H1 (cell line): ENCODE results near the gene TRIP13. TPM values are rescaled to one million over a fixed set of nuclear protein-coding genes. Genes with fewer than 3 reads are reported as not detected.

Source experiments
- CTCF ChIA-PET: fragments of 300-600 bp; sonication (Branson Sonifier 250); formaldehyde crosslinking; loops from one replicate; lab custom pipeline; 2021; ENCODE audit not compliant: partially characterized antibody; lab: Charles Lee
- POLR2A ChIA-PET: fragments of 300-600 bp; sonication (Branson Sonifier 250); formaldehyde crosslinking; loops from one replicate; lab custom pipeline; 2021; ENCODE audit warnings: inconsistent platforms; ENCODE audit not compliant: partially characterized antibody; lab: Charles Lee
- DNase-seq, 2 experiments: peaks; one replicate each; pipeline versions ENCODE4 v3.0.0 to v3.0.0-alpha.2; 2010 to 2022; ENCODE audit warnings: low spot score in 2 of 2, low read depth in 1 of 2, mixed read lengths in 1 of 2
- FAIRE-seq: peaks from 2 replicates; lab custom pipeline; 2011; peaks lifted over from hg19 to GRCh38; lab: Jason Lieb, UNC
- H2AFZ ChIP-seq: 2 replicates; pipeline ENCODE4 v1.8.1; 2012; ENCODE audit warnings: low read length, inconsistent platforms
- H2AK5ac ChIP-seq: 2 replicates; pipeline ENCODE4 v1.6.1; 2013; ENCODE audit warnings: low read depth, low read length
- H2BK120ac ChIP-seq: replicated peaks from 2 replicates; pipeline ENCODE3; 2013; ENCODE audit warnings: low read depth, low read length, inconsistent platforms
- H2BK12ac ChIP-seq: 2 replicates; pipeline ENCODE4 v1.6.1; 2013; ENCODE audit warnings: low read depth, low read length
- H2BK15ac ChIP-seq: 2 replicates; pipeline ENCODE4 v1.6.1; 2013; ENCODE audit warnings: low read length
- H2BK20ac ChIP-seq: 2 replicates; pipeline ENCODE4 v1.6.1; 2013; ENCODE audit warnings: low read length
- H2BK5ac ChIP-seq: 2 replicates; pipeline ENCODE4 v1.6.1; 2013; ENCODE audit warnings: low read depth, low read length
- H3K14ac ChIP-seq: 2 replicates; pipeline ENCODE4 v1.6.1; 2013; ENCODE audit warnings: inconsistent platforms; ENCODE audit not compliant: insufficient read length
- H3K18ac ChIP-seq: 2 replicates; pipeline ENCODE4 v1.6.1; 2013; ENCODE audit warnings: low read length; ENCODE audit errors: extremely low read depth
- H3K23ac ChIP-seq: 2 replicates; pipeline ENCODE4 v1.6.1; 2013; ENCODE audit warnings: inconsistent platforms; ENCODE audit not compliant: insufficient read length
- H3K23me2 ChIP-seq: 2 replicates; pipeline ENCODE4 v1.6.1; 2013; ENCODE audit warnings: low read depth, low read length
- H3K27ac ChIP-seq: 2 replicates; pipeline ENCODE4 v1.6.1; 2011; ENCODE audit warnings: low read depth, low read length, inconsistent platforms
- H3K27me3 ChIP-seq, 4 experiments: replicated peaks in 1 of 4; 1 replicate in 1 of 4; 2 replicates in 3 of 4; pipeline versions ENCODE4 v1.6.1 to v1.8.1; 2011 to 2013; ENCODE audit warnings: low read length in 3 of 4, mild to moderate bottlenecking in 3 of 4, inconsistent platforms in 2 of 4, mixed read lengths in 2 of 4, moderate library complexity in 1 of 4; ENCODE audit not compliant: control insufficient read depth in 3 of 4, insufficient read depth in 3 of 4; ENCODE audit errors: extremely low read depth in 1 of 4
- H3K36me3 ChIP-seq, 4 experiments: 2 replicates each; pipeline versions ENCODE4 v1.6.1 to v1.8.1; 2011 to 2013; ENCODE audit warnings: mild to moderate bottlenecking in 4 of 4, low read length in 3 of 4, moderate library complexity in 2 of 4, control low read depth in 1 of 4, inconsistent platforms in 1 of 4; ENCODE audit not compliant: insufficient read depth in 4 of 4, control insufficient read depth in 2 of 4
- H3K4ac ChIP-seq: replicated peaks from 2 replicates; pipeline ENCODE3; 2013; ENCODE audit warnings: low read length, low read depth, mixed read lengths, inconsistent platforms; ENCODE audit not compliant: insufficient read length
- H3K4me1 ChIP-seq, 4 experiments: replicated peaks in 1 of 4; 1 replicate in 1 of 4; 2 replicates in 3 of 4; pipeline versions ENCODE4 v1.6.1 to v1.8.1; 2011 to 2013; ENCODE audit warnings: low read length in 3 of 4, inconsistent platforms in 2 of 4, mixed read lengths in 1 of 4; ENCODE audit not compliant: insufficient read depth in 4 of 4, control insufficient read depth in 3 of 4
- H3K4me2 ChIP-seq, 2 experiments: 2 replicates each; pipeline versions ENCODE4 v1.6.1 to v1.8.1; 2011 to 2013; ENCODE audit warnings: low read depth in 2 of 2, low read length in 2 of 2, control low read depth in 1 of 2, inconsistent platforms in 1 of 2, mild to moderate bottlenecking in 1 of 2; ENCODE audit not compliant: insufficient read depth in 1 of 2
- H3K4me3 ChIP-seq, 4 experiments: fragments of 200-600, 300-600 bp in 1 of 4; sonication (generic), shearing (Covaris generic), sonication (Bioruptor Twin) in 1 of 4; 2 replicates each; pipeline versions ENCODE4 v1.5.1 to v1.8.1; 2011 to 2016; ENCODE audit warnings: low read length in 4 of 4, low read depth in 3 of 4, control low read depth in 2 of 4, inconsistent platforms in 2 of 4, mild to moderate bottlenecking in 2 of 4, mixed read lengths in 1 of 4, moderate library complexity in 1 of 4; ENCODE audit not compliant: insufficient read depth in 2 of 4; ENCODE audit errors: extremely low read depth in 1 of 4
- H3K56ac ChIP-seq: replicated peaks from 2 replicates; pipeline ENCODE3; 2013; ENCODE audit warnings: low read depth, mild to moderate bottlenecking, mixed read lengths, low read length, inconsistent platforms; ENCODE audit not compliant: insufficient read length
- H3K79me1 ChIP-seq: 2 replicates; pipeline ENCODE4 v1.6.1; 2013; ENCODE audit warnings: low read depth, low read length, control low read depth
- H3K79me2 ChIP-seq, 2 experiments: 2 replicates each; pipeline versions ENCODE4 v1.6.1 to v1.8.1; 2012 to 2013; ENCODE audit warnings: low read length in 2 of 2, mild to moderate bottlenecking in 2 of 2, inconsistent platforms in 1 of 2; ENCODE audit not compliant: insufficient read depth in 2 of 2, control insufficient read depth in 1 of 2
- H3K9ac ChIP-seq, 4 experiments: replicated peaks in 1 of 4; 1 replicate in 1 of 4; 2 replicates in 3 of 4; pipeline versions ENCODE4 v1.6.1 to v1.8.1; 2011 to 2013; ENCODE audit warnings: low read depth in 3 of 4, low read length in 3 of 4, control low read depth in 2 of 4, mild to moderate bottlenecking in 2 of 4, moderate library complexity in 2 of 4, inconsistent platforms in 1 of 4; ENCODE audit errors: extremely low read depth in 1 of 4
- H3K9me3 ChIP-seq, 2 experiments: 2 replicates each; pipeline versions ENCODE4 v1.6.1 to v1.8.1; 2012 to 2013; ENCODE audit warnings: mild to moderate bottlenecking in 2 of 2, moderate library complexity in 2 of 2, control low read depth in 1 of 2, inconsistent platforms in 1 of 2, low read depth in 1 of 2, low read length in 1 of 2, mixed read lengths in 1 of 2; ENCODE audit not compliant: insufficient read depth in 2 of 2
- H4K20me1 ChIP-seq, 2 experiments: replicated peaks in 1 of 2; 2 replicates each; pipeline versions ENCODE3 to v1.8.1; 2011 to 2013; ENCODE audit warnings: inconsistent platforms in 2 of 2, low read length in 2 of 2, mild to moderate bottlenecking in 1 of 2; ENCODE audit not compliant: insufficient read depth in 2 of 2, control insufficient read depth in 1 of 2
- H4K5ac ChIP-seq: 2 replicates; pipeline ENCODE4 v1.6.1; 2013; ENCODE audit warnings: low read length, low read depth, mixed read lengths, inconsistent platforms; ENCODE audit not compliant: insufficient read length
- H4K8ac ChIP-seq: 2 replicates; pipeline ENCODE4 v1.8.0; 2013; ENCODE audit warnings: mild to moderate bottlenecking, moderate library complexity, low read length, inconsistent platforms; ENCODE audit not compliant: insufficient read depth; ENCODE audit errors: extremely low read depth
- H4K91ac ChIP-seq: replicated peaks from 2 replicates; pipeline ENCODE3; 2013; ENCODE audit warnings: low read length, mixed read lengths, inconsistent platforms; ENCODE audit not compliant: insufficient read length
- CEBPB ChIP-seq: IDR thresholded peaks from 2 replicates; pipeline ENCODE4 v1.6.1; 2012; ENCODE audit warnings: low read depth, low read length
- CREB1 ChIP-seq: IDR thresholded peaks from 2 replicates; pipeline ENCODE4 v1.6.1; 2012; ENCODE audit warnings: inconsistent platforms
- EZH2 ChIP-seq: fragments of 200-600 bp; sonication (generic); IDR thresholded peaks from 2 replicates; pipeline ENCODE4 v1.7.1; 2012; ENCODE audit warnings: low read depth, mild to moderate bottlenecking, moderate library complexity, low read length, inconsistent platforms; ENCODE audit not compliant: severe bottlenecking
- GABPA ChIP-seq: IDR thresholded peaks from 2 replicates; pipeline ENCODE4 v1.6.1; 2011; ENCODE audit warnings: mild to moderate bottlenecking, low read length, moderate library complexity, borderline replicate concordance; ENCODE audit not compliant: insufficient read depth
- HDAC6 ChIP-seq: IDR thresholded peaks from one replicate; pipeline ENCODE4 v1.7.1; 2012; ENCODE audit warnings: low read depth, mild to moderate bottlenecking, inconsistent platforms, low read length, moderate library complexity
- POLR2A ChIP-seq, 2 experiments: IDR thresholded peaks; 1 replicate in 1 of 2; 2 replicates in 1 of 2; pipeline ENCODE4 v1.6.1; 2011; ENCODE audit warnings: low read depth in 2 of 2, low read length in 2 of 2, mild to moderate bottlenecking in 2 of 2; ENCODE audit errors: control extremely low read depth in 1 of 2
- POU5F1 ChIP-seq: IDR thresholded peaks from 2 replicates; pipeline ENCODE4 v1.6.1; 2011; ENCODE audit warnings: low read depth, mild to moderate bottlenecking, low read length, moderate library complexity
- RAD21 ChIP-seq, 2 experiments: IDR thresholded peaks in 1 of 2; conservative IDR thresholded peaks in 1 of 2; 2 replicates each; pipeline ENCODE4 v1.6.1; 2011; ENCODE audit warnings: low read depth in 2 of 2, low read length in 2 of 2, improper control_type of control experiment in 1 of 2, inconsistent platforms in 1 of 2, mild to moderate bottlenecking in 1 of 2, moderate library complexity in 1 of 2
- RFX5 ChIP-seq: IDR thresholded peaks from 2 replicates; pipeline ENCODE4 v1.6.1; 2011; ENCODE audit warnings: low read depth, low read length, improper control_type of control experiment, borderline replicate concordance
- RXRA ChIP-seq: IDR thresholded peaks from 2 replicates; pipeline ENCODE4 v1.6.1; 2011; ENCODE audit warnings: low read depth, mild to moderate bottlenecking, low read length, moderate library complexity; ENCODE audit not compliant: insufficient read depth
- YY1 ChIP-seq: IDR thresholded peaks from 2 replicates; pipeline ENCODE4 v1.6.1; 2011; ENCODE audit warnings: low read depth, mild to moderate bottlenecking, low read length
- ZNF274 ChIP-seq: IDR thresholded peaks from 2 replicates; pipeline ENCODE4 v1.7.0; 2012; ENCODE audit warnings: low read length, borderline replicate concordance; ENCODE audit errors: extremely low read depth
- WGBS, 2 experiments: shearing (Covaris generic) in 1 of 2; methylation state at CpG; one replicate each; pipeline versions ENCODE4 v1.1.6 to v1.1.7; 2013 to 2015; ENCODE audit warnings: low lambda C conversion rate in 2 of 2, mixed read lengths in 2 of 2, inconsistent platforms in 1 of 2, low coverage in 1 of 2, missing lambda C conversion rate in 1 of 2; ENCODE audit not compliant: insufficient replicate concordance in 2 of 2, insufficient coverage in 1 of 2, insufficient read length in 1 of 2; ENCODE audit errors: extremely low coverage in 1 of 2, missing lambda C conversion rate in 1 of 2; 5-methylcytosine and 5-hydroxymethylcytosine counted together
- polyA plus RNA-seq, 7 experiments: library from polyadenylated mRNA; depleted of rRNA in 3 of 7; stranded (reverse) in 5 of 7; unstranded in 2 of 7; fragments of >200 nt in 5 of 7; fragments of 200-250 nt in 2 of 7; gene quantifications; 1 replicate in 5 of 7; 2 replicates in 1 of 7; 4 replicates in 1 of 7; pipeline versions ENCODE4 v1.2.1 to v1.2.3, GENCODE V29; 2011 to 2013; ENCODE audit warnings: missing spikeins in 2 of 7, mixed read lengths in 2 of 7
- total RNA-seq: library from RNA; stranded (reverse); fragmentation: NEBNext Ultra II Directional; extraction: Animal tissue kit (Norgen Biotek cat#: 25700); gene quantifications from 2 replicates; pipeline ENCODE4 v1.2.1, GENCODE V29; 2021

TRIP13 gene
- total and polyA plus RNA-seq, 2 of the 8 experiments (the other 6 are each of a cell fraction or from before 2014, with no cell fraction given), result 20.0 to 39.2 TPM

DNA sequence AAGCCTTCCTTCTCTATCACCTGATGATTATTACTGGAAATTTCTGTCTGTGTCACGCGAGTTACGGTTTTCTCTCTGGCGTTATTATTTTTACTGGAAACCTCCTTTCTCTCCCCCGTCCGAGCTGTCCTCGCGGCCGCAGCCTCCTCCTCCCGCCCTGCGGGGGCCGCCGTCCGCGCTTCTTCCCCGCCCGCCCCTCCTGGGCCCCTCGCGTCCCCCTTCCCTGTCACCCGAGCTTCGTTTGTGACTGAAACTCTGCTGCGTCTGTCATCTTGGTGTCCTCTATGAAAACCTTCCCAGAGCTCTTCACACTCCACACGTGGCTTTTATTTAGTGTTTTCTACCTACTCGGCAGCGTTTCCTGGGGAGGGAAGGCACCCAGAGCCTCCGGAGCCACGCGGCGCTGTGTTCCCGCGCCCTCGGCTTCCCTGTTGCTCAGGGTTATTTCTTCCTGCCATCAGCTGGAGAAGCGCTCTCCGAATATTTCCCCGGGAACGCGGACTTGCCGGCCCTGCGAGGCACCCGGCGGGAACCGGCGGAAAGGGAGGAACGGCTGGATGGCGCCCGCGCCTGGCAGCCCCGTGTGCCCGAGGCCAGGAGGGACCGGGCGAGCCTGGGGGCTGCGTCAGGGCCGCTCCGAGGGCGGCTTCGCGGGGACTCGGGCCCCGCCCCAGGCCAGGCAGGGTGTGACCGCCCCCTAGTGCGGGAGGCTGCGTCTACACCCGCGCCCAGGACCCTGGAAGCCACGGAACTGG lies 33.9 kb downstream of the TRIP13 start:
- CTCF ChIA-PET, result interaction anchor here (0.6 to 6.8 kb wide), 9 partner anchors 12 to 708 kb away, joined by 3 to 64 read pairs (median 3); partner anchors contain the start of genes CCDC127, NKD2 and SDHA
- Histone ChIP-seq H2BK5ac (no peak overlapping the region; the same call in 1 of the 2 replicates), H3K4ac (no peak overlapping the region), H4K20me1 (no peaks in the 10 kb centered on the region), H3K4me3 (peak overlapping the region; percentile 8 to 61 (median 44); a peak in 6 of 8 replicates), H2BK20ac (0 out of 2 replicates have a peak overlapping the region, but pooled peaks have one; percentile 48), H2BK15ac (no peak overlapping the region), H3K4me2 (peak overlapping the region; percentile 59 to 73), H3K36me3 (no peaks in the 10 kb centered on the region; a peak in 1 of 8 replicates), H2BK12ac (no peak overlapping the region), H3K23me2 (peaks cover 7% of the 10 kb centered on the region; the same call in 1 of the 2 replicates), H2AK5ac (no peak overlapping the region), H3K56ac (no peak overlapping the region), H3K18ac (no peak overlapping the region), H3K23ac (no peak overlapping the region), H2BK120ac (no peak overlapping the region), H3K79me2 (no peaks in the 10 kb centered on the region), H3K27ac (no peak overlapping the region), H3K79me1 (no peaks in the 10 kb centered on the region), H4K5ac (no peak overlapping the region), H4K8ac (peak overlapping the region; percentile 36; the same call in 1 of the 2 replicates), H3K9me3 (no peaks in the 10 kb centered on the region), H3K9ac (no peak overlapping the region), H3K4me1 (peaks cover 0 to 4% (median 3%) of the 10 kb centered on the region in 4 experiments; a peak in 3 of 7 replicates), H4K91ac (no peak overlapping the region), H3K14ac (no peak overlapping the region), H2AFZ (peak overlapping the region; percentile 78; the same call in 1 of the 2 replicates), H3K27me3 (peaks cover 3 to 20% (median 16%) of the 10 kb centered on the region in 4 experiments)
- 15% methylated on average over 34 of the region's 65 CpGs; no CpG with 5 or more reads in 1 of the 2 experiments for WGBS, 2 experiments
- DNase-seq, result peak in 1 of 2 experiments; percentile 72
- FAIRE-seq, result no peak
- POLR2A ChIA-PET, result no interaction called here
- TF ChIP-seq RXRA (no peak), RAD21 (IDR thresholded peaks at IDR 0.05 in 1 of 2, conservative IDR thresholded peaks at IDR 0.05 in 1 of 2; ENCODE audit: low read depth in 2 of 2, low read length in 2 of 2) (peak in 1 of 2 experiments; percentile 25; a peak in 1 of 4 replicates), POU5F1 (no peak), CEBPB (no peak), HDAC6 (no peak), YY1 (no peak), POLR2A (IDR thresholded peaks at IDR 0.05; ENCODE audit: control extremely low read depth in 1 of 2, low read depth in 2 of 2, low read length in 2 of 2) (no peak), RFX5 (no peak), ZNF274 (no peak), CREB1 (no peak), EZH2 (peak; percentile 41), GABPA (peak; percentile 53; the same call in 1 of the 2 replicates)
